B cell (primary cell): ENCODE results near the gene ATP2B3.

Source experiments
- CTCF ChIP-seq: fragments of 200-600 bp; IDR thresholded peaks from one replicate; pipeline ENCODE4 v1.8.0; 2022; ENCODE audit warnings: antibody characterized with exemption, mild to moderate bottlenecking
- EZH2 ChIP-seq: IDR thresholded peaks from 2 replicates; pipeline ENCODE4 v1.6.1; 2012; ENCODE audit warnings: borderline replicate concordance, low read depth, mild to moderate bottlenecking, moderate library complexity, low read length; ENCODE audit not compliant: insufficient read depth, poor library complexity, severe bottlenecking

GRCh38 chrX:153481043-153481442 lies 36.4 kb upstream of the ATP2B3 start:
- TF ChIP-seq CTCF (no peak), EZH2 (no peak)
